RPMI8226 (cell line): Measurements from ENCODE around the gene ARIH1.
"Not testable (repeated sequence)": the region's sequence is repeated elsewhere in the genome, so short reads cannot be mapped to it uniquely, and the experiment has no call there.

Experiments
- DNase-seq: peaks from one replicate; pipeline ENCODE4 v3.0.0-alpha.2; 2015

The ARIH1 gene

GRCh38 chr15:72473614-72474465, at the start of gene ARIH1:
TSS of gene ARIH1 (plus strand) at chr15:72474330. CDS start at chr15:72474640, 310 bp downstream.
- peak; percentile 99 for DNase-seq

DNA sequence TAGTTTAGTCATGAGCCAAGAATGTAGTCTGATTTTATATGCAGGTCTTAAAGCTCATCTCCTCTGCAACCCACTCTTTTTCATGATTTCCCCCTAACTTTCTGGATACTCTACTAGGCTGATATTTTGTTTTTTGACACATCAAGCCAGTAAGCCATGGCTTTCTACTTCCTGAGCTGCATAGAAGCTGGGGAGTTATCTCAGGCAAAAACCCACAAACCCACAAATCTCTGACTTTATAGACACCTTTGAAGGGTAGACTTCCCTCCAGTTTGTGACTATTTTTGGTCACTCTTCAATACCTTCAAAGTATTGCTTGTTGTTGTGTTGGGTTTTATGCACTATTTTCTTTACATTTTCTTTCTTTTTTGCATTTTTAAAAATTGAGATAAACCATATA, 47.4 kb upstream of the ARIH1 start:
- DNase-seq, result no peak

- DNase-seq, result no peak
Measured at GRCh38 chr15:72437650-72438316, 36.3 kb upstream of the ARIH1 start.

DNA sequence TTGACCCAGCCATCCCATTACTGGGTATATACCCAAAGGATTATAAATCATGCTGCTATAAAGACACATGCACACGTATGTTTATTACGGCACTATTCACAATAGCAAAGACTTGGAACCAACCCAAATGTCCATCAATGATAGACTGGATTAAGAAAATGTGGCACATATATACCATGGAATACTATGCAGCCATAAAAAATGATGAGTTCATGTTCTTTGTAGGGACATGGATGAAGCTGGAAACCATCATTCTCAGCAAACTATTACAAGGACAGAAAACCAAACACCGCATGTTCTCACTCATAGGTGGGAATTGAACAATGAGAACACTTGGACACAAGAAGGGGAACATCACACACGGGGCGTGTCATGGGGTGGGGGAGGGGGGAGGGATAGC, 31.3 kb upstream of the ARIH1 start:
- not testable (repeated sequence) for DNase-seq

- DNase-seq, result peak; percentile 38
Measured at GRCh38 chr15:72445426-72445825, 28.7 kb upstream of the ARIH1 start.

GRCh38 chr15:72450805-72451204, 23.3 kb upstream of the ARIH1 start:
- no peak for DNase-seq

DNA sequence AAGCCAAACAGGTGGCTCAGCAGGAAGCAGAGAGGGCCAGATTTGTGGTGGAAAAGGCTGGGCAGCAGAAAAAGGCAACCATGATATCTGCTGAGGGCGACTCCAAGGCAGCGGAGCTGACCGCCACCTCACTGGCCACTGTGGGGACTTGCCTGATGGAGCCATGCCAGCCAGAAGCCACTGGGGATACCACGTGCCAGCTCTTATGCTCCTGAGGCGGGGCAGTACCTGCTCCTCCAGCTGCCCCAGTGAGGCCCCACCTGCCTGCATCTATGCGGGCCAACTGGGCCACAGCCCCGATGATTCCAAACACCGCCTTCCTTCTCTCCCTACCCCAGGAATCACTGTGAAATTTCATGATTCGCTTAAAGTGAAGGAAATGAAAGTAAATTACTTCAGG, 22.9 kb upstream of the ARIH1 start:
- DNase-seq, result peak; percentile 42

DNA sequence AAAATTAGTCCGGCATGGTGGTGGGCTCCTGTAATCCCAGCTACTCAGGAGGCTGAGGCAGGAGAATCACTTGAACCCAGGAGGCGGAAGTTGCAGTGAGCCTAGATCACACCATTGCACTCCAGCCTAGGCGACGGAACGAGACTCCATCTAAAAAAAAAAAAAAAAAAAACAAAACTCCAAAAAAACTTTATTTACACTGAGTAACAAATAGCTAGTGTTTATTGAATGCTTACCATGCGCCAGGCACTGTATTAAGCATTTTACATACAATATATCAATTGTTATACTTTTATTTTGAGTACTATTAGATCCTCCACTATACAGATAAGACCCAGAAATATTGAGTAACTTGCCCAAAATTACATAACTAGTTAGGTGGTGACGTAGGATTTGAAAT, 17.4 kb upstream of the ARIH1 start:
- no peak for DNase-seq

GRCh38 chr15:72460402-72460801, 13.7 kb upstream of the ARIH1 start:
- DNase-seq, result no peak

DNA sequence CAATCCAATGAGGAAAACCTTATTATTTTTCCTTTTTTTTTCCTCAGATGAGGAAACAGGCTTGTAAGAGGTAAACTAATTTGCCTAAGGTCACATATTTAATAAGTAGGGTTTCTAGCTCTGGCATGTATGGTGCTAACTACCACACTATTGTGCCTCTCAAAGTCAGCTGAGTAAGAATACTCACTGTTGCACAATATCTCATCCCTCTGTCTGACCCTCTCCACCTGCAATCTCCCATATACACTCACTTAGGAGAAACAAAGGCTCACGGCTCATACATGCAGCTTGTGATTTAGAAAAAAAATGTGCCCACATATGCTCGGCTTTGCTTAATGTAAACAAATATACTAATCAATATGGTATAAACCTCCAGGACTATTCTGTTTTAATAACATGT, 10.4 kb upstream of the ARIH1 start:
- no peak for DNase-seq

- DNase-seq, result peak; percentile 52
Measured at GRCh38 chr15:72464251-72464650, 9.9 kb upstream of the ARIH1 start.

GRCh38 chr15:72468103-72468502, 6.0 kb upstream of the ARIH1 start:
- no peak for DNase-seq

DNA sequence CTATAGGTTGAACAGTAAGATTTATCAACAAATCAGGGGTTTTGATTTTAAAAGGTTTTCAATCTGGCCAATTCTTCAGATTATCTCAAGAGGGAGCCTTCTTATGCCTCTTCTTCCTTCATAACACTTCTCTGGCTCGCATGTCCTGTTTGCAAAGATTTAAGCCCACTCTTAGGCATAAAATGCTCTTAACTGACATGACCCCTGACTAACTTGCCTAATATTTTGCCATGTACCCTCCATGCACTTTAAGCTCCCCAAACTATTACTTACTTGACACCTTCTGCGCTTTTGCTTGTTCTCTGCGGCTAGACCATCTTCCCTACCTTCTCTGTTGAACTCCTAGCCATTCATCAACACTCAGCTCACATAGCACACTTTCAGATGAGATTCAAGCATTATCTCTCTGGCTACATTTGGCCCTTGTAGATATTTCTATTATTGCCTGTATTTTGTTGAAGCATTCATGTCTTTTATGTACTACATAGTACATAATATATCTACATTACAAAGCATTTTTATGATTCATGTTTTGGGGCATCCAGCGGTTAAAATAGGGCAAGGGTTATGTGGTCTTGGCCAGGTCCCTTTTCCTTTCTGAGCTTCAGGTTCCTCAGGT, 1.0 kb upstream of the ARIH1 start:
- DNase-seq, result peak; percentile 27

DNA sequence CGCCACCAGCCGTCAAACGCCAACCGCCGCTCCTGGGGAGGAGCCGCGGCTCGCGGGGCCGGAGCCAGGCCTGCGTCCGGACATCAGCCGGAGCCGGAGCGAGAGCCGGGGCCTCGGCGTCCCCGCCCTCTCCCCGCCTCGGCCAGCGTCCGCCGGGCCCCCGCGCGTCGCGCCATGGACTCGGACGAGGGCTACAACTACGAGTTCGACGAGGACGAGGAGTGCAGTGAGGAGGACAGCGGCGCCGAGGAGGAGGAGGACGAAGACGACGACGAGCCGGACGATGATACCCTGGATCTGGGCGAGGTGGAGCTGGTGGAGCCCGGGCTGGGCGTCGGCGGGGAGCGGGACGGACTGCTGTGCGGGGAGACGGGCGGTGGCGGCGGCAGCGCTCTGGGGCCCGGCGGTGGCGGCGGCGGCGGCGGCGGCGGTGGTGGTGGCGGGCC, 359 bp downstream of the ARIH1 start:
- DNase-seq, result no peak

GRCh38 chr15:72474912-72475628, 940 bp downstream of the ARIH1 start:
- peak; percentile 91 for DNase-seq

DNA sequence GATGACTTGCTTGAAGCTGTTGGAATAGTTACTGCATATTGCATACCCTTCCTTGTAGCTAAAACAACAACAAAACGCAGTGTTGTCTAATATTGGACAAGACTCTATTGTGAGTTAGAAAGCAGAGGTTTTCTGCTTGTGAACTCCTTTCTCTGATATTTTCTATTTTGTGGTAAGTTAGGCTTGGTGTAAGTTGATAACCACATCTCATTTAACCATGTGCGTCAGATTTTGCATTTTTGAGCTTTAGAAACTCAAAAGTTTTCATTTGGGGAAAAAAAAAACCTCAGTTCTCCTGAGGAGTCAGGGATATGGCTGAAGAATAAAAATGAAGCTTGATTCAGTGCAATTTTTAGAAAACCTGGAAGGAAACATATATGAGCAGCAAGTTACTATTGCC, 1.5 kb downstream of the ARIH1 start:
- DNase-seq, result no peak

GRCh38 chr15:72476330-72476729, 2.2 kb downstream of the ARIH1 start:
- DNase-seq, result not testable (repeated sequence)

- DNase-seq, result no peak
Measured at GRCh38 chr15:72481015-72481659, 7.0 kb downstream of the ARIH1 start.

GRCh38 chr15:72482275-72482674, 8.1 kb downstream of the ARIH1 start:
- DNase-seq, result peak; percentile 18

- DNase-seq, result no peak
Measured at GRCh38 chr15:72483279-72483678, 9.1 kb downstream of the ARIH1 start.

DNA sequence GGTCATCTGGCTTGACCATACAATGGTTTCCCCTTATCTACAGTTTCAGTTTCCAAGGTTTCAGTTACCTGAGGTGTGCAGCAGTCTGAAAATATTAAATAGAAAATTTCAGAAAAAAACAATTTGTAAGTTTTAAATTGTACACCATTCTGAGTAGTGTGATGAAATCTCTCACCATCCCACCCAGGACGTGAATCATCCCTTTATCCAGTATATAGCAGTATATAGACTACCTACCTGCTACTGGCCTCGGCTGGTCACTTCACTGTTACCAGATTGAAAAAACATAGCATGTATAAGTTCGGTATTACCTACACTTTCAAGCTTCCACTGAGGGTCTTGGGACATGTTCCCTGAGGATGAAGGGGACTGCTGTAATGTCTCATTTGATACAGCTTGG, 12.0 kb downstream of the ARIH1 start:
- DNase-seq, result no peak

GRCh38 chr15:72487070-72487797, 13.1 kb downstream of the ARIH1 start:
- no peak for DNase-seq
